Measurements from ENCODE around the gene UBN1.
A peak's percentile ranks its signal among the peaks of the same experiment; 100 is the strongest.

UBN1 gene

GRCh38 chr16:4923853-4924252 is 76.6 kb downstream of the UBN1 start:
- POLR2A ChIA-PET = no interaction called here
- no peaks in the 10 kb centered on the region for H3K9me3 ChIP-seq (ENCODE audit: control insufficient read depth, insufficient read depth, low read depth, low read length)
- TF ChIP-seq ZNF433 (tag by site-specific recombination; IDR thresholded peaks at IDR 0.05; ENCODE audit: low read depth) (no peak), ZFP37 (tag by site-specific recombination; IDR thresholded peaks at IDR 0.05) (no peak)

GRCh38 chr16:4924593-4925292 is 77.5 kb downstream of the UBN1 start:
- CTCF ChIA-PET = no interaction called here
- POLR2A ChIA-PET = no interaction called here
- no peak overlapping the region for H3K27ac ChIP-seq (ENCODE audit: extremely low read depth, low read depth, low read length)

More at GRCh38 chr16:4923853-4924252, 76.6 kb downstream of the UBN1 start:
- CTCF ChIA-PET = no interaction called here
- Histone ChIP-seq H3K4me1 (ENCODE audit: control insufficient read depth, insufficient read depth, low read length) (no peaks in the 10 kb centered on the region), H3K27ac (ENCODE audit: extremely low read depth, low read depth, low read length) (no peak overlapping the region), H3K4me3 (ENCODE audit: low read depth, low read length) (no peak overlapping the region), H3K36me3 (ENCODE audit: control insufficient read depth in 2 of 2, insufficient read depth in 1 of 2, low read length in 2 of 2) (no peaks in the 10 kb centered on the region)

GRCh38 chr16:4925293-4925607 is 78.0 kb downstream of the UBN1 start:
- Histone ChIP-seq H3K9me3 (ENCODE audit: control insufficient read depth, insufficient read depth, low read depth, low read length) (no peaks in the 10 kb centered on the region), H3K27ac (ENCODE audit: extremely low read depth, low read depth, low read length) (no peak overlapping the region), H3K36me3 (ENCODE audit: control insufficient read depth in 2 of 2, insufficient read depth in 1 of 2, low read length in 2 of 2) (no peaks in the 10 kb centered on the region), H3K4me1 (ENCODE audit: control insufficient read depth, insufficient read depth, low read length) (no peaks in the 10 kb centered on the region), H3K4me3 (ENCODE audit: low read depth, low read length) (no peak overlapping the region)
- TF ChIP-seq ZNF341 (tag by site-specific recombination; IDR thresholded peaks at IDR 0.05; ENCODE audit: low read depth) (no peak), ZNF513 (tag by site-specific recombination; IDR thresholded peaks at IDR 0.05) (no peak), ZBTB6 (tag by site-specific recombination; IDR thresholded peaks at IDR 0.05) (no peak), ZNF404 (tag by site-specific recombination; IDR thresholded peaks at IDR 0.05) (no peak), ZNF670 (tag by site-specific recombination; IDR thresholded peaks at IDR 0.05; ENCODE audit: low read depth) (no peak), SP3 (tag by site-specific recombination; IDR thresholded peaks at IDR 0.05) (no peak), ZNF280D (tag by site-specific recombination; IDR thresholded peaks at IDR 0.05) (no peak), ZFP3 (tag by site-specific recombination; IDR thresholded peaks at IDR 0.05; ENCODE audit: low read depth) (no peak), ZNF19 (tag by site-specific recombination; IDR thresholded peaks at IDR 0.05; ENCODE audit: low read depth) (no peak), OVOL3 (tag by site-specific recombination; IDR thresholded peaks at IDR 0.05) (no peak), ZNF426 (tag by site-specific recombination; IDR thresholded peaks at IDR 0.05) (no peak), ZNF239 (tag by site-specific recombination; IDR thresholded peaks at IDR 0.05) (no peak), ZNF121 (tag by site-specific recombination; IDR thresholded peaks at IDR 0.05) (no peak), ZNF202 (tag by site-specific recombination; IDR thresholded peaks at IDR 0.05; ENCODE audit: borderline replicate concordance) (no peak), IKZF3 (tag by site-specific recombination; IDR thresholded peaks at IDR 0.05) (no peak), ZNF664 (tag by site-specific recombination; IDR thresholded peaks at IDR 0.05) (no peak), ZNF114 (tag by site-specific recombination; IDR thresholded peaks at IDR 0.05) (no peak)
- CTCF ChIA-PET = no interaction called here
- POLR2A ChIA-PET = no interaction called here

More at GRCh38 chr16:4924593-4925292, 77.5 kb downstream of the UBN1 start:
- Histone ChIP-seq H3K9me3 (ENCODE audit: control insufficient read depth, insufficient read depth, low read depth, low read length) (no peaks in the 10 kb centered on the region), H3K4me3 (ENCODE audit: low read depth, low read length) (no peak overlapping the region), H3K36me3 (ENCODE audit: control insufficient read depth in 2 of 2, insufficient read depth in 1 of 2, low read length in 2 of 2) (no peaks in the 10 kb centered on the region), H3K4me1 (ENCODE audit: control insufficient read depth, insufficient read depth, low read length) (no peaks in the 10 kb centered on the region)
- TF ChIP-seq ZIC2 (tag by site-specific recombination; IDR thresholded peaks at IDR 0.05) = 0 out of 2 replicates have a peak, but pooled peaks have one; percentile 30
- TF ChIP-seq BCL11A (tag by site-specific recombination; IDR thresholded peaks at IDR 0.05; ENCODE audit: low read depth) = no peak

Data from HEK293 (cell line).